Activated CD4-positive, alpha-beta T cell treated with anti-CD3 and anti-CD28 coated beads for 48 hours (primary cell): Measurements from ENCODE around the gene OLFML2A.

Experiments used
- DNase-seq: peaks from one replicate; pipeline ENCODE4 v3.0.0-alpha.2; 2020

Gene OLFML2A

DNA sequence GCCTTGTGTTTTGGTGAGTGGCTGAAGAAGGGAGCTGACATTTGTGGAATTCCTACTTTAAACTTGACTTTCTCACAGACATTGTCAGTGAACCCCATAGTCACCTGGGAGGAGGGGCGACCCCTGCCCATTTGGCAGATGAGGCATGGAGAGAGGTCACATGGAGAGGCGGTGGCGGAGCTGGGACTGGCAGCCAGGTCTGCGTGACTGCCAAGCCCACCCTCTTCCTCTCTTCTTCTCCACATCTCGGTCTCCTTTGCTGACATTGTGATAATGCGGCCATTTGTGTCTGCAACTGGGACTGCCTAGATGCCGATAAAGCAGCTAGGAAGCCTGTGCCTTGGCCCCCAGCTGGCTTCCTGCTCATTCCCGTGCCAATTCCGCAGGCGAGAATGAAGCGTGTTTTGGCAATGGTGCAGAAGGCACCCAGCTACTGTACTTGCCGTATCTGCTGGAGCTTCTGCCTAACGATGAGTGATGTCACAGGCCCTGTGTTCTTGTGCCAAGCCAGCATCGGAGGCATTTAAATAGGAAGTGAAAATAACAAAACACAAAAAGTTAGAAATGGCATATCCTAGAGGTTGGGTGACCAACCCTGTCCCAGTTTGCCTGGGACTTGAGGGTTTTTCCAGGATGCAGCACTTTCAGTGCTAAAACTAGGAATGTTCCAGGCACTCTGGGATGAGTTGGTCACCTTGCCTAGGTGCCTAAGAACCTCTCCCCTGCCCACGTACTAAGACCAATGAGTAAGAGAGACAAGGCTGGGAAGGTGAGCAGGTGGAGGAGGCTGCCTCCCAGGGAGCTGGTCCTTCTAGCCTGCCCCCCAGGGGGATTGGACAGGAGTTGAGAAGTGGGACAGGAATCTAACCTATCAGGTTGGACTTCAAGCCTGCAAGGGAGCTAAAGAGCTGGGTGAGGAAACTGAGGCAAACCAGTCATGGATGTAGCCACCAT is 23.6 kb downstream of the OLFML2A start:
- DNase-seq: no peak

DNA sequence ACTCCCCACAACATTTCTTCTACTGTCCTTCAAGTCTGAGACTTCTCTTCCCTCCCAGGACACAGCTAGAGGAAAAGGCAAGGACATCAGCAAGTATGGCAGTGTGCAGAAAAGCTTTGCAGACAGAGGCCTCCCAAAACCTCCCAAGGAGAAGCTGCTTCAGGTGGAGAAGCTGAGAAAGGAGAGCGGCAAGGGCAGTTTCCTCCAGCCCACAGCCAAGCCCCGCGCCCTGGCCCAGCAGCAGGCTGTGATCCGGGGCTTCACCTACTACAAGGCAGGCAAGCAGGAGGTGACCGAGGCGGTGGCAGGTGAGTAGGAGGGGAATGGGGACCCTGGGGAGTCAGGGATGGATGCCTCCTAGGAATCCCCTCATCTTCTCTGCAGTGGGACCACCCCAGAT is 24.4 kb downstream of the OLFML2A start:
- no peak for DNase-seq

DNA sequence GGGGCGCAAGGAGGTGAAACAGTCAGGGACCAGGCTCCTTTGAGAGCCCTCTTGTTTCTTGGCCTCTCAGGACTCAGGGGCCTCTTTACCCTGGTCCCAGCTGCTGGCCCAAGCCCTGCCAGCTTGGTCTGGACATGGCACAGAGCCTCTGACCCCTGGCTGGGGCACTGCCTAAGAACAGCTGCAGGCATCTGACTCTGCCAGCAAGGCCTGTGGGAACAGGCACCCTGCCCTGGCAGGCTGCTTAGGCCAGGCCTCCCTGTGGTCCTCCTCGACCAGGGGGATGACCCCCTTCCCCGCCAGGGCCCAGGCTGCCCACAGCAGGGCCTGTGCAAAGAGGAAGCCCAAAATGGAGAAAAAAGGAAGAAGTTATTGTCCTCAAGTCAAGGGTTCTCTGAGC is 25.5 kb downstream of the OLFML2A start:
- no peak for DNase-seq

DNA sequence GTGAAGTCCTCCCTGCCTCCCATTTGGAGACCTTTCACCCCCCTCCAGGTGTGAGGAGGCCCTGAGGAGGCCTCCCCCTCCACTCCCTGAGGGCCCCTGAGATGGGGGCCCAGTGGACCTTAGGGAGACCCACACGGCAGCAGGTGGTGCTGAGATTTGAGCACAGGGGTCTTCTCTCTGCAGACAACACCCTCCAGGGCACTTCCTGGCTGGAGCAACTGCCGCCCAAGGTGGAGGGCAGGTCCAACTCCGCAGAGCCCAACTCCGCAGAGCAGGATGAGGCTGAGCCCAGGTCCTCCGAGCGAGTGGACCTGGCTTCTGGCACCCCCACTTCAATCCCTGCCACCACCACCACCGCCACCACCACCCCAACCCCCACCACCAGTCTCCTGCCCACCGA is 27.0 kb downstream of the OLFML2A start:
- DNase-seq: no peak

DNA sequence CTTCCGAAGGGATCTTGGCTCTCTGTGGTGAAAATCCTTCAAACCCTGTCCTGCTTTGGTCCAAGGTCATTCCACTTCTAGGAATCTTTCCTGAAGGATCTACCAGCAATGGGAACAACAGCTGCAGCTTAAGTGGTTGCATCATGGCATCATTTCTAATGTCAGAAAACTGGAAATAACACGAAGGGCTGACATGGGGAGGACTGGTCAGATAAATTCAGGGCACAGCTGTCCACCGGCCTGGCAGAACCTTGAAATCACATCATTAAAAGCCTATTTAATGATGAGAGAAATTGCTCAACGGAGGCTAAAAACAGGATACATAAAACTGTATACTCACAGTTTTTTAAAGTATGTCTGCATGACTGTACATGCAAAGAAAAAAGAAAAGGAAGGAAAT is 28.3 kb downstream of the OLFML2A start:
- DNase-seq: no peak

DNA sequence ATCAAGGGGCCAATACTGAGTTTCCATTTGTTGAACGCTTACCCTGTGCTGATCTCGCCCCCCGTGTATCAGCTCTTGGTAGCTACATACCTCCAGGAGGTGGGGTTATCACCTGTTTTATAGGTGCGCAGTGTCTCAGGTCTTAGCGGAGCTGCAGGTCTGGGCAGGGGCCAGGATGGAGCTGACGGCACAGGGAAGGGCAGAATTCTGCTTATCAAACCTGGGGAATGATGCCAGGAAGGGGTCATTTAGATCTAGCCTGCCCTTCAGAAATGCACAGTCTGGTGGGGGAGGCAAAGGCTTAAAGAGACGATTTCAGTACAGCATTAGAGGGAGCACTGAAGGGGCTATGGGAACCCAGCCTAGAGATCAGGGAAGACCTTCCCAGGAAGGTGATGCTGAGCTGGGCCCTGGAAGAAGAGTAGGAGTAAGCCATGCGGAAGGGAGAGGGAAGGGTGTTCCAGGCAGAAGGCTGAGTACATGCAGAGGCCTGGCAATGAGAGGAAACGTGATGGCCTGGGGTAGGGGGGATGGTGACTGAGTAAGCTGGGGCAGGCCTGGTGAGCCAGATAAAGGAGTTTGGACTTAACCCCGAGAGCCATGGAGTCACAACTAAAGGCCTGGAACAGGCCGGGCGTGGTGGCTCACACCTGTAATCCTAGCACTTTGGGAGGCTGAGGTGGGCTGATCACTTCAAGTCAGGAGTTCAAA is 31.5 kb downstream of the OLFML2A start:
- DNase-seq: no peak

DNA sequence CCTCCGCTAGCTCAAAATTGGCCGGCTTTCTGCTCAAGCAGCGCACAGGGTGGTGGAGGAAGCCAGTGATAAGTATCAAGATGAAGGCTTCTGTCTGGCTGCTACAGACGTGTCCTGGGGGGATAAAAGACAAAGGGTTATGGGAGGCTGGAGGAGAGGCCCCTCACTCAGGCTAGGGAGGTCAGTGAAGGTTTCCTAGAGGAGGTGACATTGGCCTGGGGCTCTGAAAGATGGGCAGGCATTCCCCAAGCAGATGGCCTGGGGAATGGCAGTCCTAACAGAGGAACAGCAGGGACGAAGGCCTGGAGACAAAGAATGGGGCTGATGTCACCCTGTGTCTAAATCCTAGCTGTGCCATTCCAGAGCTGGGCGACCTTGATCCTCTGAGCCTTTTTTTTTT is 32.3 kb downstream of the OLFML2A start:
- no peak for DNase-seq

DNA sequence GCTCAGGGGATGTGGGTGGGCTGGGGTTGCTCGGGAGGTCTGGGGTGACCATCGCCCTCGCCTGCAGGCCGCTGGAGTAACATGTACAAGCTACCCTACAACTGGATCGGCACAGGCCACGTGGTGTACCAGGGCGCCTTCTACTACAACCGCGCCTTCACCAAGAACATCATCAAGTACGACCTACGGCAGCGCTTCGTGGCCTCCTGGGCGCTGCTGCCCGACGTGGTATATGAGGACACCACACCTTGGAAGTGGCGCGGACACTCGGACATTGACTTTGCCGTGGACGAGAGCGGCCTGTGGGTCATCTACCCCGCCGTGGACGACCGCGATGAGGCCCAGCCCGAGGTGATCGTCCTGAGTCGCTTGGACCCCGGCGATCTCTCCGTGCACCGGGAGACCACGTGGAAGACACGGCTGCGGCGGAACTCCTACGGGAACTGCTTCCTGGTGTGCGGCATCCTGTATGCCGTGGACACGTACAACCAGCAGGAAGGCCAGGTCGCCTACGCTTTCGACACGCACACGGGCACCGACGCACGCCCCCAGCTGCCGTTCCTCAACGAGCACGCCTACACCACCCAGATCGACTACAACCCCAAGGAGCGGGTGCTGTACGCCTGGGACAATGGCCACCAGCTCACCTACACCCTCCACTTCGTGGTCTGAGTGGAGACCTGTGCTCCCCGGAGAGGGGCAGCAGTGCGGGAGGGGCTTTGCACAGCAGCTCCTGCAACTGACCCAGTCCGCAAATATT is 33.0 kb downstream of the OLFML2A start:
- DNase-seq: no peak

DNA sequence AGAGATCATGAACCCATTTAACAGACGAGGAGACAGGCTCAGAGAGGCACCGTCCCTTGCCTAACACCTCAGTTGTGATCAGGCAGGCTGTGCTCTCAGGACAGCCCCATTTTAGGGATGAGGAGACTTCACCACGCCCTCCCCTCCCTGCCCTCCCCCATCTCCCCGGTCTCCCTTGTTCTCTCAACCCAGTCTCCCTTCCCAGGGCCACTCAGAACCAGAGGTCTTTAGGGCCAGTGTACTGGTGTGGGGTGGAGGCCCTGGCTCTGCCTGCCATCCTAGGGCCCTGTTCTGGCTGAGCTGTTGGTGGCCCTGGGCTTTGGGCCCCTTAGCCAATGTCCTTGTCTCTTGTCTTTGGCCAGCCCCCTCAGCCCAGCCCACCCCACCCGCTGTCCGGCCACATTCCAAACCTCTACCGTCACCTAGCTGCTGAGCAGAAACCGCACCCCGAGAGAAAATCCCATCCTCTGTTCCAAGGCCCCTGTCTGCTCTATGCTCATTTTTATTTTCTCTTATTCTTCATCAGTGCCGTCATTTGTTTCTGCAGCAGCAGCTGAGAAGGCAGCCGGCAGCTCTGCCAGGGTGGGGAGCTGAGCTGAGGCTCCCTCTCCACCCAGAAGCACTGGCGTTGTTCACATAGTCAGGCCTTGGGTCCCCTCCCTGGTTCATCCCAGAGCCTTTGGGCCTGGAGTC is 33.9 kb downstream of the OLFML2A start:
- DNase-seq: no peak

DNA sequence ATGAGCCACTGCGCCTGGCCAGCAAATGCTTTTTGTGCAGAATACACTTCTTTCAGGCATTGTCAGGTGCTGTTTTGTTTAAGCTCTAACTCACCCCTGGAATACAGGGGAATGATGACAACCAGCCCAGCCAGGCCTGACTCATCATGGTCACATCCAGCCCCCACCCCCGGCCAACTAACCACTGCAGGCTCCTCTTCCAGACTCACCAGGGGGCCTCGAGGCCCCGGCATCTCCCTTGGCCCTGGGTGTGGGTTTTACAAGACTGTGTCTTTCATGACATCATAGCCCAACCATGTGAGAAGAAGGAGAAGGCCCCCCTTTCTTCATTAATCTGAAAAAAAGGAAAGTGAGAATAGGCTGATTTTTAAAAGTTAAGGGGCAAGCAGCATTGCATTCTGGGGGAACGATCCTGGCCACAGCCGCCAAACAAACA is 35.5 kb downstream of the OLFML2A start:
- DNase-seq: peak; percentile 30

DNA sequence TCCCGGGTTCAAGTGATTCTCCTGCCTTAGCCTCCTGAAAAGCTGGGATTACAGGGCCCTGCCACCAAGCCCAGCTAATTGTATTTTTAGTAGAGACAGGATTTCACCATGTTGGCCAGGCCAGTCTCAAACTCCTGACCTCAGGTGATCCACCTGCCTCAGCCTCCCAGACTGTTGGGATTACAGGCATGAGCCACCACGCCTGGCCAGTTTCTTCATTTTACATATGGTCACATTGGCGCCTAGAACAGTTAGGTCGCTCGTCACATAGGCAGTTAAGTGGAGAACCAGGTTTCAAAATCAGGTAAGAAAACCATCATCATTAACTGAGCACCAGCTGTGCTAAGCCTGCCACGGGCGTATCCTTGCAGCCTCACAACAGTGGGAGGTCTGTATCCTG is 36.1 kb downstream of the OLFML2A start:
- no peak for DNase-seq

DNA sequence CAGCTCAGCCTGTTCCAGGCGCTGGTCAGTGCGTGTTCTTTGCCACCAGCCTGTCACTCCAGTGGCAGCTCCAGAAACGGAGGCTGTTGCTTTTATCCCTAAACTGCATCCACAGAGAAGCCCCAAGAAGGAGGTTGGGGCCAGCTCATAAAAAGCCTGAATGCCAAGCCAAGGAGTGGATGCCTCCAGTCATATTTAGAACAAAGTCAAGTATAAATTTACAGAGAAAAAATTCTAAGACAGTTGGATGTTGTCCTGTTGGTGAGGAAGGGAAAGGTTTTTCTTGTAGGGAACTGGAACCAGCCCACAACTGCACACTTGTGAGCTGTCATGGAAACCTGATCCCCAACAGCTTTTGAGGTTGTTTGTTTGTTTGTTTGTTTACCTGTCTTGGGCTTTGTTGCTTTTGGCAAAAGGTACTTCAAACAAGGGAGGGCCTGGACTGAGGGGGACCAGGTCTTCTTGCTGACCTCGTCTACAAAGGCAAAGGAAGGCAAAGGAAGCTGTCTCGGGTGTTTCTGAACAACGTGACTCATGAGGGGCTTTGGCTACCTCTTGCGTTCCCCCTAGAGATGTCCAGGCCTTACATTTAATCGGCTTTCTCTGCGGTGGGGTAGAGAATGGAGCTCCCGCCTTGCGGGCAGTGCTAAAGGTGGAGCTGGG is 36.7 kb downstream of the OLFML2A start:
- no peak for DNase-seq

DNA sequence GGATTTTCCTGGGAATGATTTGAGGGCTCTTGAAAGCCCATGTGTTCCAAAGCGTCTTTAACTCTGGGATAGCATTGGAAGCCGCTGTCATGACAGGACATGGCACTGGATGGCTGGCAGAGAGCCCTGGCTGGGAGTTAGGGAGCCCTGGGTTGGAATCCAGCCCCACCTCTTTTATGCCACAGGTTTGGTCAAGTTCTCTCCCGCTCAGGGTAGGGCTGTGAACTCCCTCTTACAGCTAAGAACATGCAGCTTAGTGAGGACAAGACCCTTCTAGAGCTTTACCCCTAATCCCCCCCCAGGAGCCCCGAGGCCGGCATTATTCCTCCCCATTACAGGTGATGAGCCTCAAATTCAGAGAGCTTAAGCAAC is 37.2 kb downstream of the OLFML2A start:
- DNase-seq: no peak

DNA sequence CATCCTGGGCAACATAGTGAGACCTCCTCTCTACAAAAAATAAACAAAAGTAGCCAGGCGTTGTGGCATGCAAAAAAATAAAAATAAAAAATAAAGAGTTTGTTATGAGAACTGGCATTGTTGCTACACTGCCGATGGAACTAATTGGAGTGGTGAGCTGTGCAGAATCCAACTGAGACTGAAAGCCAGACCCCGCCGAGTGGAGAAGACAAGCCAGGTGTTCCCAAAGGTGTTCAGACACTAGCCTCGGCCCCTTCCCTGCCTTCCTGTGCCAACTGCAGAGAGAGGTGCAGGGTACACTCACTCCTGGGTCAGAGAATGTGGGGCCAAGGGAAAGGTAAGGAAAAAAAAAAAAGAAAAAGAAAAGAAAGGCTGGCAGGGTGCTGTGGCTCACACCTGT is 38.7 kb downstream of the OLFML2A start:
- no peak for DNase-seq

DNA sequence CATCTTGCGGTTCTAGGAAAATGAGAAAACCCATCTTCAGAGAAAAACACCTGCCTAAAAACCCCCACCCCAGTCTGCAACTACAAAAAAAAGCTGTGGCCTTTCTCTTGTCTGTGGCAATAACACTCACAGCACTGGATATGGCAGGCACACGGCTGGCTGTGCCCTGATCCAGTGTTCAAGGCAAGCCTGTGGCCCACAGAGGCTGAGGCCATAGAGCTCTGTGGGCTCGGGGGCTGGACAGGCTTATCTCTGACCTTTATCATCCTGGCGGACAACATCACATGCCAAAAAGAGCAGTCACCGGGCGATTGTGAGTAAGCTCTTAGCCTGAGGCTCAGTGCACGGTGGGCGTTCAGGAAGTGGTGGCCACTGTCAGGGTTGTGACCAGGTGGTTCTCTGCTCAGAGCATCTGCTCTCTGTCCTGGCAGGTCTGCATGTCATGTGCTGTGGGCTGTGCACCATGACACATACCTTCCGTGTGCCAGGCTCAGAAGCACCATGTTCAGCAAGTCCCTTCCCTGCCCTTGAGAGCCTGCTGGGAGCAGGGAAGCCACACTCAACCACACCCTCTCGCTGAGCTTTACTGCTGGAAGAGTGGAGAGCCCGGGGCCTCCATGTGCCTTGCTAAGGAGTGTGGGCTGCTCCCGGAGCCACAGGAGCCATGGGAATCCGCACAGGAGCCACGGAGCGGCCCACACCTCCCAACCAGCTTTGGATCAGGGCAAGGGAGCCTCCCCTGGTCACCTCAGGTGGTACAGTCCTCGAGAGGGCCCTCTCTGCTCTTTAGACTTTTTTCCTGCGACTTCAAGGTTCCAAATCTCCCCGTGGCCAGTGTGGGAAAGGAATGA is 41.7 kb downstream of the OLFML2A start:
- peak; percentile 24 for DNase-seq

DNA sequence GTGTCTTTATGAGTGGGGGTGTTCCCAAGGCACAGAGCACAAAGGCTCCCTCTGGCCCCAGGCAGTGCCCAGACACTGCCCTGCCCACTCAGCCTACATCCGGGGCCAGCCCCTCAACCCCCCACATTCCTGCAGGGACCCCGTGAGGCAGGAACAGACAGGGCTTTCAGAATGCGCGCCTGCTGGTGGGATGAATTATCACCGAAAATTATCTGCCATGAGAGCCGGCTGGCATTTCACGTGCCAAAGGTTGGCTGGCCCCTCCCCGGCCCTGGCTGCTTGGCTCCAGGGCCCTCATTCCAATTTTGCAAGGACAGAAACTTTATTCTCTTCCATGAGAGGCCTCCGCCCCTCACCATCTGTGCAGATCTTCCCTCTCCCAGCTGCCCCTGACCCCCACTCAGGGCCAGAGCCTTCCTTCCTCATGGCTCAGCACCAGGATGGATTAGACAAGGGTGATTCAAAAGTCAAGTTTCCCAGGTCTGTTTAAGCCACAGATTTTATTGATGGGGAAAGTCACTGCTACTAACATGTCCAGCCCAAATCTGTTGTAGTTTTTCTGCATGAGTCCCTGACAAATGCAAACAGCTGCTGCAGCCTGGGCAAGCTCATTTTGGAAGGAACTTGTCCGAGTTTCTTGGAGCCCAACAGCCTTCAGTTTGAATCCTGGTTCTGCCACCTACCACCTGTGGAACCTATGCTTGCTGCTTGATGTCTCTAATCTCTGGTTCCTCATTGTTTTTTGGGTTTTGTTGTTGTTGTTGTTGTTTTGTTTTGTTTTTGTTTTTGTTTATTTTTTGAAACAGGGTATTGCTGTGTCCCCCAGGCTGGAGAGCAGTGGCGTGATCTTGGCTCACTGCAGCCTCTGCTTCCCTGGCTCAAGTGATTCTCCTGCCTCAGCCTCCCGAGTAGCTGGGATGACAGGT is 44.0 kb downstream of the OLFML2A start:
- no peak for DNase-seq

DNA sequence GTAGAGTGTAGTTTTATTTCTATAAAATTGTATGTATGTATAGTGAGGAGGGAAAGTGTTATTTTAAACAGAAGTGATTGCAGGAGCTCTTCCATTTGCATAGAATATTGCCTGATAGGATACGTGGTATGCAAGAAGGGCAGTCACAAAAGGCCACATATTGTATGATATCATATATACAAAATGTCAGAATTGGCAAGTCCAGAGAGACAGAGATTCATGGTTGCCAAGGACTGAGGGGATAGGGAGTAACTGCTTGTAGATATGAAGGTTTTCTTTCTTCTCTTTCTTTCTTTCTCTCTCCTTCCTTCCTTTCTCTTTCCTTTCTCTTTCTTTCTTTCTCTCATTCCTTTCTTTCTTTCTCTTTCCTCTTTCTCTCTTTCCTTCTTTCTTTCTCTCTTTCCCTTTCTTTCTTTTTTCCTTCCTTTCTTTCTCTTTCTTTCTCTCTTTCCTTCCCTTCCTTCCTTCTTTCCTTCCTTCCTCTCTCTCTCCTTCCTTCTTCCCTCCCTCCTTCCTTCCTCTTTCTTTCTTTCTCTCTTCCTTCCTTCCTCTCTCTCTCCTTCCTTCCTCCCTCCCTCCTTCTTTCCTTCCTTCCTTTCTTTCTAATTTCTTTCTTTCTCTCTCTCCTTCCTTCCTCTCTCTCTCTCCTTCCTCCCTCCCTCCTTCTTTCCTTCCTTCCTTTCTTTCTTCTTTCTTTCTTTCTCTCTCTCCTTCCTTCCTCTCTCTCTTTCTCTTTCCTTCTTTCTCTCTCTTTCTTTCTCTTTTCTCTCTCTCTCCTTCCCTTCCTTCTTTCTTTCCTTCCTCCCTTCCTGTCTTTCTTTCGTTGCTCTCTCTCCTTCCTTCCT is 51.8 kb downstream of the OLFML2A start:
- DNase-seq: no peak

DNA sequence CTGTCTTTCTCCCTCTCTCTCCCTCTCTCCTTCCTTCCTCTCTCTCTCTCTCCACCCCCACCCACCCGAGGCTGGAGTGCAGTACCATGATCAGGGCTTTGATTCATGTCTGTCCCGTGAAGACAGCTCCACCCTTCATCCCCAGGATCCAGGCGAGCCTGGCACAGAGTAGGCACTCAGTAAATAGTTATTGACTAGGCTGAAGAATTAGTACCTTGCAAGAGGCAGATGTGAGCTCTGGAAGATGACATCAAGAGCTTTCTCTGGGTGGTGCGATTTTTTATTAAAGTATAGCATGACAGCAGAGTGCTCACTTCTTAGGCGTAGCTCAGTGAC is 52.4 kb downstream of the OLFML2A start:
- no peak for DNase-seq

DNA sequence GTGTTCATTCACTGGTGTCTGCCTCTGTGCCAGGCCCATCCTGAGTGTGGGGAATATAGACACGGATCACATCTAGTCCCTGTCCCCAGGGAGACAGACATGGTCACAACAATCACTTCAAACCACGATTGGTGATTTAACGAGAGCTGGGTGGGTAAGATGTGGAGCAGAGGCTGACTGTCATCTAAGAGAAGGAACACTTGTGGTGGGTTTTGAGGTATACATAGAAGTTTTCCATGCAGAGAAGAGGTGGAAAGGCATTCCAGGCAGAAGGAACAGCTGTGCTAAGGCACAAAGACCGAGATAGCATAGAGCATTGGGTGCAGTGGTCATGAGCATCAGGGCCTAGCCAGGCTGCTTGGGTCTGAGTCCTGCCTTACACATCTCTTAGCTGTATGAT is 53.7 kb downstream of the OLFML2A start:
- no peak for DNase-seq
